Activated CD8-positive, alpha-beta T cell treated with anti-CD3 and anti-CD28 coated beads, Interleukin-2, amount 10 ng/mL, durations not matched to agents 7 days and 5 days (primary cell): Measurements from ENCODE around the gene CCDC93. TPM values are rescaled to one million over a fixed set of nuclear protein-coding genes. Genes with fewer than 3 reads are reported as not detected.

ENCODE experiments used
- ATAC-seq: fragments of 150-1000 bp; cut with Tn5 transposase; one replicate; pipeline ENCODE4 v1.10.0; 2021; ENCODE audit warnings: moderate library complexity
- CTCF ChIA-PET: fragments of 350-600 bp; sonication (Branson Sonifier 250); formaldehyde crosslinking; loops from one replicate; lab custom pipeline; 2021; ENCODE audit warnings: antibody characterized with exemption; lab: Charles Lee
- POLR2A ChIA-PET: fragments of 350-600 bp; sonication (Branson Sonifier 250); formaldehyde crosslinking; loops from one replicate; lab custom pipeline; 2021; ENCODE audit warnings: antibody characterized with exemption; lab: Charles Lee
- DNase-seq: peaks from one replicate; pipeline ENCODE4 v3.0.0-alpha.2; 2020
- H3K27ac Mint-ChIP-seq: one replicate; pipeline ENCODE4 v1.8.0; 2021; ENCODE audit warnings: mild to moderate bottlenecking, mixed read lengths
- H3K27me3 Mint-ChIP-seq: one replicate; pipeline ENCODE4 v1.8.0; 2021; ENCODE audit warnings: low read depth, mixed read lengths
- H3K36me3 Mint-ChIP-seq: one replicate; pipeline ENCODE4 v1.8.0; 2021; ENCODE audit warnings: low read depth, mixed read lengths
- H3K4me1 Mint-ChIP-seq: one replicate; pipeline ENCODE4 v1.8.0; 2021; ENCODE audit warnings: low read depth, mixed read lengths
- H3K4me3 Mint-ChIP-seq: one replicate; pipeline ENCODE4 v1.8.0; 2021; ENCODE audit warnings: mild to moderate bottlenecking, mixed read lengths
- H3K9me3 Mint-ChIP-seq: one replicate; pipeline ENCODE4 v1.8.0; 2022; ENCODE audit warnings: mixed read lengths; ENCODE audit not compliant: insufficient read depth
- total RNA-seq, 2 experiments: library from RNA; stranded (reverse); gene quantifications; one replicate each; pipeline ENCODE4 v1.2.3, GENCODE V29; 2021

The CCDC93 gene
- total RNA-seq, 2 experiments from 2014 or later, result 31.7 to 34.3 TPM

- Mint-ChIP-seq H3K4me1 (no peaks in the 10 kb centered on the region), H3K9me3 (peaks cover 14% of the 10 kb centered on the region), H3K36me3 (no peaks in the 10 kb centered on the region), H3K27ac (no peak overlapping the region), H3K4me3 (no peak overlapping the region), H3K27me3 (no peaks in the 10 kb centered on the region)
- ChIA-PET POLR2A (no interaction called here), CTCF (no interaction called here)
- DNase-seq, result no peak
- no peak for ATAC-seq
Observed at GRCh38 chr2:117879003-117879402, 134.9 kb downstream of the CCDC93 start.

GRCh38 chr2:117875786-117876185 lies 138.1 kb downstream of the CCDC93 start:
- Mint-ChIP-seq H3K9me3 (no peaks in the 10 kb centered on the region), H3K4me3 (no peak overlapping the region), H3K27ac (no peak overlapping the region), H3K36me3 (no peaks in the 10 kb centered on the region), H3K27me3 (no peaks in the 10 kb centered on the region), H3K4me1 (no peaks in the 10 kb centered on the region)
- ChIA-PET POLR2A (no interaction called here), CTCF (no interaction called here)
- DNase-seq (no peak), ATAC-seq (no peak)

Other genes starting within 250 kb of the CCDC93 start
- gene DDX18, start 199.4 kb downstream of the CCDC93 start, total RNA-seq, result 10 to 100 TPM; 73.0 to 77.7 TPM
- gene INSIG2, start 74.4 kb upstream of the CCDC93 start, total RNA-seq, result 10 to 100 TPM; 30.1 to 32.6 TPM